Spleen (tissue), 11 donors: ENCODE measurements around the gene HSDL1. TPM values are rescaled to one million over a fixed set of nuclear protein-coding genes. Genes with fewer than 3 reads are reported as not detected.

ENCODE experiments used
- DNase-seq: peaks from one replicate; pipeline ENCODE4 v3.0.0-alpha.2; 2020
- H3K27ac ChIP-seq, 8 donors: fragments of 200-600 bp; sonication (generic) in 7 of 8; 1 replicate in 4 of 8; 2 replicates in 4 of 8; pipeline versions ENCODE4 v1.5.0 to v1.8.0; 2016 to 2021; ENCODE audit warnings: inconsistent platforms in 4 of 8, mild to moderate bottlenecking in 4 of 8, moderate library complexity in 1 of 8
- H3K27me3 ChIP-seq, 7 donors: fragments of 200-600 bp; sonication (generic) in 6 of 7; replicated peaks in 1 of 7; 1 replicate in 4 of 7; 2 replicates in 3 of 7; pipeline versions ENCODE4 v1.5.0 to v1.8.0; 2016 to 2021; ENCODE audit warnings: inconsistent platforms in 3 of 7, mild to moderate bottlenecking in 1 of 7
- H3K36me3 ChIP-seq, 6 donors: fragments of 200-600 bp; sonication (generic) in 5 of 6; 1 replicate in 4 of 6; 2 replicates in 2 of 6; pipeline versions ENCODE4 v1.5.0 to v1.8.0; 2016 to 2021; ENCODE audit warnings: inconsistent platforms in 2 of 6
- H3K4me1 ChIP-seq, 6 donors: fragments of 200-600 bp; sonication (generic) in 5 of 6; 1 replicate in 3 of 6; 2 replicates in 3 of 6; pipeline versions ENCODE4 v1.5.0 to v1.8.0; 2016 to 2021; ENCODE audit warnings: inconsistent platforms in 3 of 6
- H3K4me3 ChIP-seq, 8 donors: fragments of 200-600 bp; sonication (generic) in 7 of 8; 1 replicate in 4 of 8; 2 replicates in 4 of 8; pipeline versions ENCODE4 v1.5.0 to v1.8.0; 2016 to 2021; ENCODE audit warnings: inconsistent platforms in 4 of 8, mild to moderate bottlenecking in 4 of 8, moderate library complexity in 2 of 8
- H3K9me3 ChIP-seq, 8 donors: fragments of 200-600 bp; sonication (generic) in 7 of 8; 1 replicate in 4 of 8; 2 replicates in 4 of 8; pipeline versions ENCODE4 v1.5.0 to v1.8.0; 2016 to 2021; ENCODE audit warnings: inconsistent platforms in 4 of 8
- CTCF ChIP-seq, 11 experiments: fragments of 200-600 bp in 7 of 11; fragments of 450-650 bp in 4 of 11; sonication (generic) in 4 of 11; IDR thresholded peaks in 8 of 11; conservative IDR thresholded peaks in 3 of 11; 1 replicate in 7 of 11; 2 replicates in 4 of 11; pipeline versions ENCODE4 v1.4.0 to v1.8.0; 2016 to 2021; ENCODE audit warnings: antibody characterized with exemption in 11 of 11, inconsistent platforms in 4 of 11, mild to moderate bottlenecking in 1 of 11
- POLR2A ChIP-seq, 3 donors: fragments of 450-650 bp; IDR thresholded peaks; one replicate each; pipeline ENCODE4 v1.5.1; 2017; ENCODE audit warnings: antibody characterized with exemption in 3 of 3, mild to moderate bottlenecking in 1 of 3
- POLR2AphosphoS5 ChIP-seq, 3 donors: sonication (generic); formaldehyde crosslinking; IDR thresholded peaks; one replicate each; pipeline ENCODE4 v1.5.1; 2017; ENCODE audit warnings: antibody characterized with exemption in 3 of 3
- WGBS, 5 donors: extraction: QIAGEN DNeasy Blood & Tissue Kit in 3 of 5; methylation state at CpG; one replicate each; pipeline versions ENCODE4 v1.1.5 to v1.1.7; 2013 to 2018; 5-methylcytosine and 5-hydroxymethylcytosine counted together
- intact Hi-C: fragments of 100-400 bp; cut with DNase I; formaldehyde crosslinking; loops from one replicate; pipeline ENCODE4 v1.15.0; 2023; ENCODE audit warnings: low total_unique reads
- polyA plus RNA-seq, 3 donors: library from polyadenylated mRNA; stranded (reverse); fragments of 200-250 nt; gene quantifications; one replicate each; pipeline ENCODE4 v1.2.1, GENCODE V29; 2013
- total RNA-seq, 7 donors: library from RNA; depleted of rRNA in 3 of 7; stranded (reverse); fragments of >200 nt in 3 of 7; fragmentation: NEBNext Ultra II Directional in 4 of 7; extraction: Animal tissue kit (Norgen Biotek cat#: 25700) in 4 of 7; gene quantifications; one replicate each; pipeline versions ENCODE4 v1.1.0 to v1.2.1, GENCODE V29; 2016 to 2021
- donor health status: healthy with polysubstance abuse.
- donor health status: DM: no; HTN: no; CAD: no; lungs with moderate emphysema.
- donor health status: DM: no; HTN: no; CAD: no.
- donor health status: Bipolar disorder and iron deficiency.
- donor health status: healthy.
- donor health status: DM: no; HTN: no; CAD: no.
- donor health status: DM: yes; HTN: yes; CAD: no.

The HSDL1 gene
- total and polyA plus RNA-seq, 10 donors, result 10.1 to 29.0 (median 20.0) TPM

- WGBS, 5 donors, result 89 to 92% (median 91%) methylated on average over 10 of the region's 10 CpGs
- Histone ChIP-seq H3K9me3 (no peaks in the 10 kb centered on the region), H3K4me3 (no peak overlapping the region), H3K27me3 (no peaks in the 10 kb centered on the region), H3K4me1 (peaks cover 0 to 33% (median 20%) of the 10 kb centered on the region in 6 donors), H3K27ac (no peak overlapping the region), H3K36me3 (peaks cover 9 to 100% (median 90%) of the 10 kb centered on the region in 6 donors)
- intact Hi-C loops, result no loop called here
- DNase-seq, result no peak
- no peak for TF ChIP-seq POLR2AphosphoS5 (IDR thresholded peaks at IDR 0.05)
These were observed 53.5 kb downstream of the HSDL1 start for GRCh38 chr16:84091460-84091859.

GRCh38 chr16:84090211-84090610 is 54.8 kb downstream of the HSDL1 start:
- no peak overlapping the region for H3K4me3 ChIP-seq
- DNase-seq, result no peak
- intact Hi-C loops, result no loop called here
- H3K27ac ChIP-seq, result no peak overlapping the region
- no peaks in the 10 kb centered on the region for H3K9me3 ChIP-seq
- WGBS, 5 donors, result 84 to 91% (median 88%) methylated on average over 9 of the region's 9 CpGs
- H3K27me3 ChIP-seq, result no peaks in the 10 kb centered on the region
- peaks cover 5 to 95% (median 85%) of the 10 kb centered on the region in 6 donors for H3K36me3 ChIP-seq
- TF ChIP-seq POLR2A (IDR thresholded peaks at IDR 0.05) (no peak), CTCF (IDR thresholded peaks at IDR 0.05 in 8 of 11, conservative IDR thresholded peaks at IDR 0.05 in 3 of 11) (no peak), POLR2AphosphoS5 (IDR thresholded peaks at IDR 0.05) (no peak)
- H3K4me1 ChIP-seq, result peaks cover 0 to 45% (median 32%) of the 10 kb centered on the region in 6 donors

- H3K4me3 ChIP-seq, result no peak overlapping the region
- no peaks in the 10 kb centered on the region for H3K9me3 ChIP-seq
- H3K27me3 ChIP-seq, result no peaks in the 10 kb centered on the region
- peak; percentile 83 for DNase-seq
- 40 to 61% (median 47%) methylated on average over 15 of the region's 15 CpGs for WGBS, 5 donors
- intact Hi-C loops, result loop anchor here (10.0 kb wide), 1 partner anchor 86 kb away; no protein-coding TSS in a partner anchor
- peak overlapping the region in 2 of 8 donors; percentile 26 to 57 for H3K27ac ChIP-seq
- H3K4me1 ChIP-seq, result peaks cover 0 to 57% (median 40%) of the 10 kb centered on the region in 6 donors
- H3K36me3 ChIP-seq, result peaks cover 5 to 93% (median 78%) of the 10 kb centered on the region in 6 donors
- no peak for TF ChIP-seq POLR2A (IDR thresholded peaks at IDR 0.05)
- peak in 4 of 11 experiments; percentile 14 to 47 (median 38) for TF ChIP-seq CTCF (IDR thresholded peaks at IDR 0.05 in 8 of 11, conservative IDR thresholded peaks at IDR 0.05 in 3 of 11)
- peak; percentile 27 to 62 (median 33) for TF ChIP-seq POLR2AphosphoS5 (IDR thresholded peaks at IDR 0.05)
These were observed 56.1 kb downstream of the HSDL1 start for GRCh38 chr16:84088695-84089395.

GRCh38 chr16:84087466-84088151 is 57.4 kb downstream of the HSDL1 start:
- Histone ChIP-seq H3K4me1 (peaks cover 0 to 64% (median 40%) of the 10 kb centered on the region in 6 donors), H3K9me3 (no peaks in the 10 kb centered on the region), H3K36me3 (peaks cover 0 to 93% (median 69%) of the 10 kb centered on the region in 6 donors), H3K27ac (no peak overlapping the region), H3K4me3 (no peak overlapping the region), H3K27me3 (no peaks in the 10 kb centered on the region)
- no peak for DNase-seq
- TF ChIP-seq POLR2AphosphoS5 (IDR thresholded peaks at IDR 0.05) (no peak), CTCF (IDR thresholded peaks at IDR 0.05 in 8 of 11, conservative IDR thresholded peaks at IDR 0.05 in 3 of 11) (no peak), POLR2A (IDR thresholded peaks at IDR 0.05) (no peak)
- WGBS, 5 donors, result 61 to 72% (median 69%) methylated on average over 11 of the region's 11 CpGs
- intact Hi-C loops, result loop anchor here (10.0 kb wide), 1 partner anchor 87 kb away; no protein-coding TSS in a partner anchor
